Measurements from ENCODE around the gene AP5M1. TPM values are rescaled to one million over a fixed set of nuclear protein-coding genes. Genes with fewer than 3 reads are reported as not detected.
"Not testable (repeated sequence)": the region's sequence is repeated elsewhere in the genome, so short reads cannot be mapped to it uniquely, and the experiment has no call there.

The AP5M1 gene
- total RNA-seq, 1 experiment from 2014 or later: 28.3 TPM

GRCh38 chr14:57246933-57247657, 21.7 kb upstream of the AP5M1 start:
- CTCF ChIA-PET: interaction anchor here (0.5 kb wide), 1 partner anchor 1808 kb away, joined by 6 read pairs; no protein-coding TSS in a partner anchor
- H3K4me2 ChIP-seq: no peak overlapping the region
- TF ChIP-seq EZH2 (IDR thresholded peaks at IDR 0.05; ENCODE audit: low read depth) (no peak), CTCF (conservative IDR thresholded peaks at IDR 0.05) (no peak)
- H2AFZ ChIP-seq: no peak overlapping the region
- H3K27me3 ChIP-seq (ENCODE audit: insufficient read depth, low read depth): no peaks in the 10 kb centered on the region
- H3K27ac ChIP-seq: no peak overlapping the region
- no peak for DNase-seq
- H3K4me3 ChIP-seq: no peak overlapping the region
- H3K4me1 ChIP-seq (replicated peaks; ENCODE audit: insufficient read depth): no peaks in the 10 kb centered on the region
- no peaks in the 10 kb centered on the region for H3F3A ChIP-seq (ENCODE audit: insufficient read depth, low read depth)
- intact Hi-C loops (cut with micrococcal nuclease; ENCODE audit: unreplicated experiment): no loop called here
- H3K9me3 ChIP-seq (ENCODE audit: insufficient read depth, low read depth): no peaks in the 10 kb centered on the region
- POLR2A ChIA-PET (ENCODE audit: unreplicated experiment): no interaction called here
- H3K9me2 ChIP-seq (ENCODE audit: insufficient read depth): no peaks in the 10 kb centered on the region; the same call in 1 of the 2 replicates
- H3K36me3 ChIP-seq (ENCODE audit: low read depth): 0 out of 2 replicates have a peak, but pooled peaks cover 8% of the 10 kb centered on the region
- H3K79me2 ChIP-seq (ENCODE audit: low read depth): peaks cover 17% of the 10 kb centered on the region; the same call in 1 of the 2 replicates
- no TSS peak for BruUV-seq (replicated peaks)
- peaks cover 2% of the 10 kb centered on the region; the same call in 1 of the 2 replicates for H4K20me1 ChIP-seq (ENCODE audit: insufficient read depth)

DNA sequence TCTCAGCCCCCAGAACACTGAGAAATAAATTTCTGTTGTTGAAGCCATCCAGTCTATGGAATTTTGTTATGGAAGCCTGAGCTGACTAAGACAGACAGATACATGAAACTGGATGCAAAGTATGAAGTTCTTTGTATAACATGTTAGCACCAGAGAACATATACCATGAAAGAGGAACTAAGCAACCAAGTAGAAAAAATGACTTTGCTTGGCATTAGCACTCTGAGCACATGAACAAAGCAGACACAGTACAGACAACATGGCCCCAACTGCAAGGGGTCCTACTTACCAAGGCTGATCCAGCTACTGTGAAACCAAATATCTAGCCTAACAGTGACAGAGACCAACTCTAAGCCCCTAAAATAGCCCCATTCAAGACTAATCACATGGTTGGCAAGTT, 13.9 kb upstream of the AP5M1 start:
- TF ChIP-seq EZH2 (IDR thresholded peaks at IDR 0.05; ENCODE audit: low read depth) (no peak), CTCF (conservative IDR thresholded peaks at IDR 0.05) (no peak)
- intact Hi-C loops (cut with micrococcal nuclease; ENCODE audit: unreplicated experiment): no loop called here
- H3K4me1 ChIP-seq (replicated peaks; ENCODE audit: insufficient read depth): no peaks in the 10 kb centered on the region
- no peak overlapping the region for H3K27ac ChIP-seq
- no peaks in the 10 kb centered on the region; the same call in 1 of the 2 replicates for H3F3A ChIP-seq (ENCODE audit: insufficient read depth, low read depth)
- no peak for DNase-seq
- H4K20me1 ChIP-seq (ENCODE audit: insufficient read depth): peaks cover 6% of the 10 kb centered on the region; the same call in 1 of the 2 replicates
- H3K36me3 ChIP-seq (ENCODE audit: low read depth): peaks cover 3% of the 10 kb centered on the region; the same call in 1 of the 2 replicates
- H2AFZ ChIP-seq: no peak overlapping the region
- no peak overlapping the region for H3K4me2 ChIP-seq
- H3K4me3 ChIP-seq: no peak overlapping the region
- no peaks in the 10 kb centered on the region for H3K27me3 ChIP-seq (ENCODE audit: insufficient read depth, low read depth)
- no TSS peak for BruUV-seq (replicated peaks)
- ChIA-PET POLR2A (ENCODE audit: unreplicated experiment) (no interaction called here), CTCF (no interaction called here)
- H3K9me3 ChIP-seq (ENCODE audit: insufficient read depth, low read depth): no peaks in the 10 kb centered on the region
- H3K79me2 ChIP-seq (ENCODE audit: low read depth): peaks cover 47% of the 10 kb centered on the region
- no peaks in the 10 kb centered on the region; the same call in none of the 2 replicates for H3K9me2 ChIP-seq (ENCODE audit: insufficient read depth)

DNA sequence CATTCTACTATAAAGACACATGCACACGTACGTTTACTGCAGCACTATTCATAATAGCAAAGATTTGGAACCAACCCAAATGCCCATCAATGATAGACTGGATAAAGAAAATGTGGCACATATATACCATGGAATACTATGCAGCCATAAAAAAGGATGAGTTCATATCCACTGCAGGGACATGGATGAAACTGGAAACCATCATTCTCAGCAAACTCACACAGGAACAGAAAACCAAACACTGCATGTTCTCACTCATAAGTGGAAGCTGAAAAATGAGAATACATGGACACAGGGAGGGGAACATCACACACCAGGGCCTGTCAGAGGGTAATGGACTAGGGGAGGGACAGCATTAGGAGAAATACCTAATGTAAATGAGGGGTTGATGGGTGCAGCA, 10.6 kb upstream of the AP5M1 start:
- H3K4me3 ChIP-seq; H4K20me1 ChIP-seq (ENCODE audit: insufficient read depth); H3K9me2 ChIP-seq (ENCODE audit: insufficient read depth); H3K9me3 ChIP-seq (ENCODE audit: insufficient read depth, low read depth); POLR2A ChIA-PET (ENCODE audit: unreplicated experiment); BruUV-seq (replicated peaks); intact Hi-C loops (cut with micrococcal nuclease; ENCODE audit: unreplicated experiment); DNase-seq; CTCF ChIA-PET; H3K27me3 ChIP-seq (ENCODE audit: insufficient read depth, low read depth); H3K4me1 ChIP-seq (replicated peaks; ENCODE audit: insufficient read depth); H3K4me2 ChIP-seq; H3K27ac ChIP-seq; H2AFZ ChIP-seq; H3K36me3 ChIP-seq (ENCODE audit: low read depth); H3F3A ChIP-seq (ENCODE audit: insufficient read depth, low read depth): not testable (repeated sequence)
- peaks cover 47% of the 10 kb centered on the region for H3K79me2 ChIP-seq (ENCODE audit: low read depth)

All from PC-9 (cell line).